Liver (tissue), 9 donors: ENCODE results near the gene ZNRD2. TPM values are rescaled to one million over a fixed set of nuclear protein-coding genes. Genes with fewer than 3 reads are reported as not detected.

ENCODE experiments used
- DNase-seq: peaks from one replicate; pipeline ENCODE4 v3.0.0-alpha.2; 2017; ENCODE audit warnings: low spot score
- H3K27ac ChIP-seq, 2 donors: one replicate each; pipeline ENCODE4 v1.7.0; 2013; ENCODE audit warnings: inconsistent platforms in 2 of 2, low read length in 2 of 2, control low read depth in 1 of 2, low read depth in 1 of 2, mild to moderate bottlenecking in 1 of 2
- H3K27me3 ChIP-seq, 4 donors: one replicate each; pipeline versions ENCODE4 v1.6.1 to v1.7.0; 2013; ENCODE audit warnings: low read length in 3 of 4, inconsistent platforms in 1 of 4, mild to moderate bottlenecking in 1 of 4, moderate library complexity in 1 of 4; ENCODE audit not compliant: control insufficient read depth in 4 of 4, insufficient read depth in 4 of 4
- H3K36me3 ChIP-seq, 4 donors: one replicate each; pipeline versions ENCODE4 v1.6.1 to v1.7.0; 2013; ENCODE audit warnings: low read length in 3 of 4, mild to moderate bottlenecking in 3 of 4, low read depth in 1 of 4, moderate library complexity in 1 of 4; ENCODE audit not compliant: control insufficient read depth in 4 of 4, insufficient read depth in 3 of 4
- H3K4me1 ChIP-seq, 4 donors: one replicate each; pipeline versions ENCODE4 v1.6.1 to v1.7.0; 2013; ENCODE audit warnings: low read length in 3 of 4, mild to moderate bottlenecking in 3 of 4, moderate library complexity in 1 of 4; ENCODE audit not compliant: control insufficient read depth in 4 of 4, insufficient read depth in 4 of 4
- H3K4me3 ChIP-seq, 3 donors: one replicate each; pipeline versions ENCODE4 v1.6.1 to v1.7.0; 2013; ENCODE audit warnings: low read length in 3 of 3, control low read depth in 1 of 3, low read depth in 1 of 3, mild to moderate bottlenecking in 1 of 3
- H3K9ac ChIP-seq, 2 donors: one replicate each; pipeline ENCODE4 v1.7.0; 2013; ENCODE audit warnings: low read length in 2 of 2, mild to moderate bottlenecking in 2 of 2, moderate library complexity in 2 of 2, control low read depth in 1 of 2, low read depth in 1 of 2
- H3K9me3 ChIP-seq, 4 donors: one replicate each; pipeline versions ENCODE4 v1.6.1 to v1.7.0; 2013; ENCODE audit warnings: low read length in 3 of 4; ENCODE audit not compliant: control insufficient read depth in 4 of 4
- FOXA1 ChIP-seq: IDR thresholded peaks from 2 replicates; pipeline ENCODE4 v1.6.1; 2016; ENCODE audit warnings: antibody characterized with exemption
- HNF4A ChIP-seq, 2 donors: conservative IDR thresholded peaks; 2 replicates each; pipeline ENCODE4 v1.6.1; 2016; ENCODE audit warnings: antibody characterized with exemption in 2 of 2, mild to moderate bottlenecking in 2 of 2
- JUND ChIP-seq, 2 donors: IDR thresholded peaks; 2 replicates each; pipeline ENCODE4 v1.6.1; 2016; ENCODE audit warnings: antibody characterized with exemption in 2 of 2
- NR2F2 ChIP-seq: IDR thresholded peaks from 2 replicates; pipeline ENCODE4 v1.6.1; 2016; ENCODE audit warnings: antibody characterized with exemption
- RAD21 ChIP-seq, 2 donors: IDR thresholded peaks; 2 replicates each; pipeline ENCODE4 v1.6.1; 2016; ENCODE audit warnings: antibody characterized with exemption in 2 of 2, mild to moderate bottlenecking in 2 of 2
- SP1 ChIP-seq: IDR thresholded peaks from 2 replicates; pipeline ENCODE4 v1.6.1; 2018; ENCODE audit warnings: antibody characterized with exemption, mild to moderate bottlenecking
- TAF1 ChIP-seq: conservative IDR thresholded peaks from 2 replicates; pipeline ENCODE4 v1.6.1; 2016; ENCODE audit warnings: antibody characterized with exemption, mild to moderate bottlenecking
- YY1 ChIP-seq: IDR thresholded peaks from 2 replicates; pipeline ENCODE4 v1.6.1; 2016; ENCODE audit warnings: antibody characterized with exemption, mild to moderate bottlenecking
- WGBS: extraction: QIAGEN DNeasy Blood & Tissue Kit; methylation state at CpG from one replicate; pipeline ENCODE4 v1.1.7; 2013; 5-methylcytosine and 5-hydroxymethylcytosine counted together
- polyA plus RNA-seq, 2 donors: library from polyadenylated mRNA; stranded (reverse) in 1 of 2; unstranded in 1 of 2; fragments of 200-250 nt in 1 of 2; fragments of >200 nt in 1 of 2; fragmentation: Nextera tagmentation in 1 of 2; extraction: Ambion mirVana in 1 of 2; gene quantifications; one replicate each; pipeline versions ENCODE4 v1.2.1 to v1.2.3, GENCODE V29; 2013 to 2015
- total RNA-seq, 2 donors: library from RNA; depleted of rRNA; stranded (reverse); fragments of >200 nt; gene quantifications; one replicate each; pipeline ENCODE4 v1.2.3, GENCODE V29; 2014
- TF ChIP-seq, protein P1 (sequence below): fragments of 150-350 bp; IDR thresholded peaks from 2 replicates; pipeline ENCODE4 v1.5.1; 2017; ENCODE audit warnings: improper control_type of control experiment, low read depth, low read length; ENCODE audit not compliant: missing input control
- TF ChIP-seq, protein P2 (sequence below): IDR thresholded peaks from 2 replicates; pipeline ENCODE4 v1.6.1; 2016; ENCODE audit warnings: antibody characterized with exemption
- TF ChIP-seq, protein P3 (sequence below): IDR thresholded peaks from 2 replicates; pipeline ENCODE4 v1.6.1; 2016; ENCODE audit warnings: antibody characterized with exemption
- donor health status: healthy.
- donor health status: healthy.
- donor health status: healthy.
- donor health status: healthy.
- donor health status: healthy.

Gene ZNRD2
- total and polyA plus RNA-seq, 4 donors: 18.2 to 39.5 (median 28.0) TPM

DNA sequence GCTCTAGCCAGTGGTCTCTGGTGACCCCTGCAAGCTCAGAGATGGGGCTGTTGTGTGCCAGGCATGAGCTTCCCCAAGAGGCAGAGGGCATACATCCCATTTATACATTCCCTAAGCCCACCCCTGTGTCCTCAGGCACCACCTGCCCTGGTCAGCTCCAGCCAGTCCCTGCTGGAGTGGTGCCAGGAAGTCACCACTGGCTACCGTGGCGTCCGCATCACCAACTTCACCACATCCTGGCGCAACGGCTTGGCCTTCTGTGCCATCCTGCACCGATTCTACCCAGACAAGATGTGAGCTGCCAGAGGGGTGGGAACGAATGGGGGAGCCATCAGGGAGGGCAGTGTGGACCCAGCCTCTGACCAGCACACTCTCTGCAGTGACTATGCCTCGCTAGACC, 13.8 kb downstream of the ZNRD2 start (continued):
- TF ChIP-seq HNF4A (conservative IDR thresholded peaks at IDR 0.05): no peak
- TF ChIP-seq TAF1: no peak
- TF ChIP-seq JUND (IDR thresholded peaks at IDR 0.05): no peak
- TF ChIP-seq, protein P1, sequence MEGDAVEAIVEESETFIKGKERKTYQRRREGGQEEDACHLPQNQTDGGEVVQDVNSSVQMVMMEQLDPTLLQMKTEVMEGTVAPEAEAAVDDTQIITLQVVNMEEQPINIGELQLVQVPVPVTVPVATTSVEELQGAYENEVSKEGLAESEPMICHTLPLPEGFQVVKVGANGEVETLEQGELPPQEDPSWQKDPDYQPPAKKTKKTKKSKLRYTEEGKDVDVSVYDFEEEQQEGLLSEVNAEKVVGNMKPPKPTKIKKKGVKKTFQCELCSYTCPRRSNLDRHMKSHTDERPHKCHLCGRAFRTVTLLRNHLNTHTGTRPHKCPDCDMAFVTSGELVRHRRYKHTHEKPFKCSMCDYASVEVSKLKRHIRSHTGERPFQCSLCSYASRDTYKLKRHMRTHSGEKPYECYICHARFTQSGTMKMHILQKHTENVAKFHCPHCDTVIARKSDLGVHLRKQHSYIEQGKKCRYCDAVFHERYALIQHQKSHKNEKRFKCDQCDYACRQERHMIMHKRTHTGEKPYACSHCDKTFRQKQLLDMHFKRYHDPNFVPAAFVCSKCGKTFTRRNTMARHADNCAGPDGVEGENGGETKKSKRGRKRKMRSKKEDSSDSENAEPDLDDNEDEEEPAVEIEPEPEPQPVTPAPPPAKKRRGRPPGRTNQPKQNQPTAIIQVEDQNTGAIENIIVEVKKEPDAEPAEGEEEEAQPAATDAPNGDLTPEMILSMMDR: no peak
- no peak for TF ChIP-seq RAD21 (IDR thresholded peaks at IDR 0.05)
- no peak for TF ChIP-seq SP1

DNA sequence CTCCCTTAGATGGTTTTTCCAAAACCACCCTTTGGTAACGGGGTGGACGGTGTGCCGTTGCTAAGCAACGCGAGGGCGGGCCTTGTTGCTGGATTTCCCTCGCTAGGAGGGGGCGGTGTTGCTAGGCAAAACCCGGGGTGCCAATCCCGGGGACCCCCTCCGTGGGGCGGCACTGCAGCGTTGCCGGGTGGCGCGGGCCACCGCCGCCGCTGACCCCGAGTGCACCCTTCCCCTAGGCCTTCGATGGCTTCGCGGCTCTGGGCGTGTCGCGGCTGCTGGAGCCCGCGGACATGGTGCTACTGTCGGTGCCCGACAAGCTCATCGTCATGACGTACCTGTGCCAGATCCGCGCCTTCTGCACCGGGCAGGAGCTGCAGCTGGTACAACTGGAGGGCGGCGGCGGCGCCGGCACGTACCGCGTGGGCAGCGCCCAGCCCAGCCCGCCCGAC, 14.5 kb downstream of the ZNRD2 start:
- no peak for DNase-seq
- WGBS: 59% methylated on average over 46 of the region's 46 CpGs
- peaks cover 0 to 6% (median 2%) of the 10 kb centered on the region in 4 donors for H3K36me3 ChIP-seq
- H3K9me3 ChIP-seq: no peaks in the 10 kb centered on the region
- TF ChIP-seq, protein P2, sequence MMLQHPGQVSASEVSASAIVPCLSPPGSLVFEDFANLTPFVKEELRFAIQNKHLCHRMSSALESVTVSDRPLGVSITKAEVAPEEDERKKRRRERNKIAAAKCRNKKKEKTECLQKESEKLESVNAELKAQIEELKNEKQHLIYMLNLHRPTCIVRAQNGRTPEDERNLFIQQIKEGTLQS: no peak
- TF ChIP-seq FOXA1: no peak
- no peak for TF ChIP-seq NR2F2
- TF ChIP-seq, protein P3, sequence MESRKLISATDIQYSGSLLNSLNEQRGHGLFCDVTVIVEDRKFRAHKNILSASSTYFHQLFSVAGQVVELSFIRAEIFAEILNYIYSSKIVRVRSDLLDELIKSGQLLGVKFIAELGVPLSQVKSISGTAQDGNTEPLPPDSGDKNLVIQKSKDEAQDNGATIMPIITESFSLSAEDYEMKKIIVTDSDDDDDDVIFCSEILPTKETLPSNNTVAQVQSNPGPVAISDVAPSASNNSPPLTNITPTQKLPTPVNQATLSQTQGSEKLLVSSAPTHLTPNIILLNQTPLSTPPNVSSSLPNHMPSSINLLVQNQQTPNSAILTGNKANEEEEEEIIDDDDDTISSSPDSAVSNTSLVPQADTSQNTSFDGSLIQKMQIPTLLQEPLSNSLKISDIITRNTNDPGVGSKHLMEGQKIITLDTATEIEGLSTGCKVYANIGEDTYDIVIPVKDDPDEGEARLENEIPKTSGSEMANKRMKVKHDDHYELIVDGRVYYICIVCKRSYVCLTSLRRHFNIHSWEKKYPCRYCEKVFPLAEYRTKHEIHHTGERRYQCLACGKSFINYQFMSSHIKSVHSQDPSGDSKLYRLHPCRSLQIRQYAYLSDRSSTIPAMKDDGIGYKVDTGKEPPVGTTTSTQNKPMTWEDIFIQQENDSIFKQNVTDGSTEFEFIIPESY: no peak
- no peak for TF ChIP-seq TAF1
- TF ChIP-seq HNF4A (conservative IDR thresholded peaks at IDR 0.05): no peak
- no peak for TF ChIP-seq YY1
- peaks cover 0 to 4% (median 0%) of the 10 kb centered on the region in 4 donors for H3K4me1 ChIP-seq
- H3K4me3 ChIP-seq: no peak overlapping the region
- no peak overlapping the region for H3K27ac ChIP-seq
- no peaks in the 10 kb centered on the region for H3K27me3 ChIP-seq
- no peak overlapping the region for H3K9ac ChIP-seq

DNA sequence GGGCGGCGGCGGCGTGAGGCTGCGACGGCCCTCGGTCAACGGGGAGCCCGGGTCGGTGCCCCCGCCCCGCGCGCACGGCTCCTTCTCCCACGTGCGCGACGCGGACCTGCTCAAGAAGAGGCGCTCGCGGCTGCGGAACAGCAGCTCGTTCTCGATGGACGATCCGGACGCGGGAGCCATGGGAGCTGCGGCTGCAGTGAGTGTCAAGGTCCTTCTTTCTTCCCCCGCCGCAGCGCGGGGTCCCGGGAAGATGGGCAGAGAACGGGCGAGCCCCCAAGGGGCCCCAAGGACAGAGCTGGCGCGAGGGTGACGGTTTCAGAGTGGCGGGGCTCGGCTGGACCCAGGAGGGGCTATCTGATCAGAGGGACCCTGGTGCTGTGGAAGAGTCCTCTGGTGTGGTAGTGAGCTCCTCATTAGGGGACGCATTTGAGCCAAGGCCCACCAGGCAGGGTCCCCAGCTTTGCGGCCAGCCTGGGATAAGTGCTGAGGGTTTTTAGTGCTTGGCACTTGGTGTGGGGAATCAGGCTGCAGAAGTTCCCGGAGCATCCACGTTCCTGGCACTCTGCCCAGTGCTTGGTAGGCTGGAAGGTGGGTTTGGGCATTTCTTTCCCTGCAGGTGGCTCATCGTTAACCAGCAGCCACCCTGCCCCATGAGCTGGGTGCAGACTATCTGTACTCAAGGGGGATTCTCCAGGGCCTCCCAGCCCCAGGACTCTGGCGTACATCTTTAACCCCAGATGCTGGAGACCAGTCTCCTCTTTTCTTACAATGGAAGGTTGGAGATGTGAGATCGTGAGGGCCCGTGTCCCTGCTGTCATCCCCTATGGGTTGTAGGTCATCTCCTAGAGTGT, 15.3 kb downstream of the ZNRD2 start:
- 71% methylated on average over 51 of the region's 51 CpGs for WGBS
- Histone ChIP-seq H3K27me3 (no peaks in the 10 kb centered on the region), H3K4me3 (no peak overlapping the region), H3K4me1 (peaks cover 0 to 4% (median 0%) of the 10 kb centered on the region in 4 donors), H3K9ac (no peak overlapping the region), H3K36me3 (peaks cover 0 to 2% (median under 1%) of the 10 kb centered on the region in 4 donors), H3K9me3 (no peaks in the 10 kb centered on the region), H3K27ac (no peak overlapping the region)
- DNase-seq: no peak
- TF ChIP-seq, protein P1: no peak
